PC-9 (cell line): ENCODE results near the gene KCNK7.

ENCODE experiments used
- CTCF ChIP-seq: fragments of 200-600 bp; sonication (generic); conservative IDR thresholded peaks from 2 replicates; pipeline ENCODE4 v1.6.1; 2017; ENCODE audit warnings: mixed run types, antibody characterized with exemption, mild to moderate bottlenecking, moderate library complexity
- EZH2 ChIP-seq: fragments of 200-600 bp; sonication (generic); IDR thresholded peaks from 2 replicates; pipeline ENCODE4 v1.8.0; 2017; ENCODE audit warnings: antibody characterized with exemption, low read depth

- TF ChIP-seq CTCF (no peak), EZH2 (no peak)
These were observed 19.9 kb downstream of the KCNK7 start, which contains the start of gene EHBP1L1 for GRCh38 chr11:65575568-65576231.
